GM18907 (cell line): Measurements from ENCODE around the gene ZCCHC14.
"Not testable (repeated sequence)": the region's sequence is repeated elsewhere in the genome, so short reads cannot be mapped to it uniquely, and the experiment has no call there.

Source experiments
- ATAC-seq: cut with Tn5 transposase; IDR thresholded peaks from one replicate; pipeline ENCODE4 v1.9.1; 2021; ENCODE audit warnings: mild to moderate bottlenecking, moderate library complexity; ENCODE audit not compliant: unreplicated experiment

The ZCCHC14 gene

DNA sequence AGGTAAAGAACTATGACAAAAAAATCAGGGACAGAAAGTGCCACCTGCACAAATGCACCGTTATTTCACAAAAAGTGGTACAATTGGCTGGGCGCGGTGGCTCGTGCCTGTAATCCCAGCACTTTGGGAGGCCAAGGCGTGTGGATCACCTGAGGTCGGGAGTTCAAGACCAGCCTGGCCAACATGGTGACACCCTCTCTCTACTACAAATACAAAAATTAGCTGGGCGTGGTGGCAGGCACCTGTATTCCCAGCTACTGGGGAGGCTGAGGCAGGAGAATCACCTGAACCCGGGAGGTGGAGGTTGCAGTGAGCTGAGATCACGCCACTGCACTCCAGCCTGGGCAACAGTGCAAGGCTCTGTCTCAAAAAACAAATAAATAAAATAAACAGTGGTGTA is 102.9 kb downstream of the ZCCHC14 start:
- not testable (repeated sequence) for ATAC-seq

GRCh38 chr16:87389245-87389644 is 103.6 kb downstream of the ZCCHC14 start:
- ATAC-seq, result no peak

DNA sequence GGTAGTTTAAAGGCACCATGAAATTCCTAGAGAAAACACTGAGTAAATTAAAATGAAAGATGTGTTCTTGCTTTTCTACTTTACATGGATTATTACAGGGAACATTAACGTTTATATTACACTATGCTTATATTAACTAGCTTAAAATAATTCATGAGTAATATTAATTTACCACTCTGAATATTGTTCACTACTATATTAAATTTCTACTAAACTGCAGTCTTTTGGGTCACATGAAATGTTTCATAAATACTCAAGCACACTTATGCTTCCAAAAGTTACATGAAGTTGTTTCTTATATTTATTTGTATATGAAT is 104.0 kb downstream of the ZCCHC14 start:
- ATAC-seq, result no peak

DNA sequence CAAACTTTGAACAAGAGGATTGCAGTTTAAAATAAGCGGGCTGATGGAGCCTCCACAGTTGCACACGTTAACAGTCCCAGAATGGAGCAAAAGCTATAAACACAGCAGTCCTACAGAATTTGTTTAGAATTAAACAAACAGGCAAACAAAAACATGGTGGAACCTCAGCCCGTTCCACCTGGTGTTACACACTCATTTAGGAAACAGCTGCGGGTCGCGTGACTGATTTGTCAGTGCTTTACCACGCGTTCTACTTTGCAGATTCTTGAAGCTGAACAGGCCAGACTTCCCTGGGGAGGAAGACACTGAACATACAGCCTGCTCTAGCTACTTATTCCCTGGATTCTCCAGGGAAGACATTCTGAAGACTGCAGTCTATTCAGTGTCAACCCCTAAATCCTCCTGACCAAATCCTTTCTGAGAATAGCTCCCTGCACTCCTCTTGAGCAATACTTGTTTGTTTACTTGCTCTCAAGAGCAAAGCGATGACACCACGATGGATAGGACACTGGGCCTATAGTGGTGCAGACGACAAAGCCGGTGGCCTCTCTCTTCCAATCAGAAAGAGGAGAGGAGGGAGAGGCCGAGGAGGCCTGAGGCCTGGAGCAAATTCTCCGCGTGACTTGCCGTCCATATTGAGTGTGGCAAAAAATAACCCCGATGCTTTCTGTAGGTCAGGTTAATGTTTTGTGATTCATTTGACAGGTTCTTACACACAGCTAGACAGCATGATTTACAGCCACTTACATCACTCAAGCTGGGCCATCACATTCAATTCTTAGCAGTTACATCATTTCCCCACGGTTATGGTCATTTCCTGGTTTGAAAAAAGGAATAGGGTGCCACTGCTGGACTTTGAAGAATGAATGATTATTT is 104.6 kb downstream of the ZCCHC14 start:
- peak; percentile 61 for ATAC-seq

GRCh38 chr16:87384875-87385167 is 108.0 kb downstream of the ZCCHC14 start:
- ATAC-seq, result not testable (repeated sequence)

GRCh38 chr16:87384162-87384874 is 108.5 kb downstream of the ZCCHC14 start:
- ATAC-seq, result peak; percentile 16

- ATAC-seq, result peak; percentile 51
These were observed 109.2 kb downstream of the ZCCHC14 start, which contains the start of gene FBXO31 for GRCh38 chr16:87383505-87384161. FBXO31 (minus strand) TSS chr16:87383776; CDS start chr16:87383744, 32 bp downstream.

GRCh38 chr16:87382023-87382785 is 110.6 kb downstream of the ZCCHC14 start:
- ATAC-seq, result no peak

DNA sequence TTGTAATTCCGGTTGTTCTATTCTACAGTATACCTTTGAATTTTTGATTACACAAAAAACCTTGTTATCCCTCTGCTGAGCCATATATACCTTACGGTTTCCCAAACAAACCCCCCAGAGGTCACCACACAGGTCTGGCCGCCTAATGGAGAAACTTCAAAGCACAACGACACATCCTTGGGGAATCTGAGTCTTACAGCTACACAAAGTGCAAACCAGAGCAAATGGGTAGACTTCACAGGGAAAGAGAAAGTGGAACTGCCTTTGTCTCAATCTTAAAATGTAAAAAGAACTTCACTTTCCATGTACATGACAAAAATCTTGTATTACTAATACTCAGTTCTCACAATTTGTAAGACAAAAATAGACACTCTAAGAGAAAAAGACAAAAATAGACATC is 111.9 kb downstream of the ZCCHC14 start:
- no peak for ATAC-seq

- no peak for ATAC-seq
These were observed 112.4 kb downstream of the ZCCHC14 start for GRCh38 chr16:87380403-87380802.

GRCh38 chr16:87379312-87379752 is 113.5 kb downstream of the ZCCHC14 start:
- ATAC-seq, result not testable (repeated sequence)

DNA sequence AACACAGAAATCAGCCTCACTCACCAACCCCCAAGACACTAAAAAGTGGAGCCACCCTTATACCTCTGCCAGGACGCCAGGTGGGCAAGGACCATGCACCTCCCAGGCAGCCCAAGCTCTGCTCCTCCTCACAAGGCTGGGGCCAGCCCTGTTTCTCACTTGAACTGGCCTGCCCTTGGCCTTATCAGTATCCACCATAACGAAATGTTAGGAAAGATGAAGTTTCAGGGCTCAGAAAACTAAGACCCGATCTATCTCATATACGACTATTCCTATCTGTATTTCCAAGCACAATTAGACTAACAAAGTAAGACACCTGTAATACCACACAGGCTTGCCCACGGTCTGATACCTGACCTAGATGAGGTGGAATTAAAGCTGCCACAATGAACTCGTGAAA is 116.2 kb downstream of the ZCCHC14 start:
- no peak for ATAC-seq

DNA sequence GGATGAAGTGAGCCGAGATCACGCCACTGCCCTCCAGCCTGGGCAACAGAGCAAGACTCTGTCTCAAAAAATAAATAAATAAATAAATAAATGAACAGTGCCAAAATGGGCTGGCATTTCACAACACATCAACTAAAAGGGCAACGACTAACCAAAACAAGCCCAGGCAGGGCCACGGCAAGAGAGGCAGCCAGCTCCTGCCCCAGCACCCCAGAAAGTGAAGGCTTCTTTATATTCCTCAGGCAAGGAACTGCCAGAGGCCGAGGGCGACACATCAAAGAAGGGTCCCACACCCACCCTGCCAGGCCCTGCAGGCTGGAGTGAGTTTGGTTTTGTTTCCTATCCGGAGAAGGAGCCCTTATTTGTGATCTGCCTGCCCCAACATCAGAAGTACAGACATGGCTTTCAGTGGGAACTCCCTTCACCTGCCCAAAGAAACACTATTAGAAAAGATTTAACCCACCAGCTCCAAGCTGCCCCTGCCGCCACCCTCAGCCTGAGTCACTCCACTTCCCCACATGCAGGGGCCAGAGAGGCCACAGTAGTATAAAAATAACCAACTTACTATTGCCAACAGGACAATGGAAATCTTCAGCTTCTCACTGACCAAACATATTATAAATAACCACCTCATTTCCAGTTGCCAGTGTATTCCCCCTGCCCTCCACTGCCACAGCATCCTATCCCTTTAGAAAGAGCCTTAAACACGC is 117.2 kb downstream of the ZCCHC14 start:
- no peak for ATAC-seq

DNA sequence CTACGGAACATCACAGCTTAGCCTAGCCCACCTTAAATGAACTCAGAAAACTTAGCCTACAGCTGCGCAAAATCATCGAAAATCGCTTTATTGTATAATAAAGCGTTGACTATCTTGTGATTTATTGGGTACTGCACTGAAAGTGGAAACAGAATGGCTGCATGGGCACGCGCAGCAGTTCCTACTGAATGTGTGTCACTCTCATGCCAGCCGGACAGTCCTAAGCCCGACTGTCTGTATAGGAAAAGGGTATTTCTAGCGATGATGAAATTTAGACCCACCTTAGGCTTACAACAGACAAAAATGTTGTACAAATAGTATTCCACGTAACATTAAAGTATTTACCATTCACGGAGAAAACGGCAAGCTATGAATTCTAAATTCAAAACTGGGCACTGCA is 118.5 kb downstream of the ZCCHC14 start:
- no peak for ATAC-seq

DNA sequence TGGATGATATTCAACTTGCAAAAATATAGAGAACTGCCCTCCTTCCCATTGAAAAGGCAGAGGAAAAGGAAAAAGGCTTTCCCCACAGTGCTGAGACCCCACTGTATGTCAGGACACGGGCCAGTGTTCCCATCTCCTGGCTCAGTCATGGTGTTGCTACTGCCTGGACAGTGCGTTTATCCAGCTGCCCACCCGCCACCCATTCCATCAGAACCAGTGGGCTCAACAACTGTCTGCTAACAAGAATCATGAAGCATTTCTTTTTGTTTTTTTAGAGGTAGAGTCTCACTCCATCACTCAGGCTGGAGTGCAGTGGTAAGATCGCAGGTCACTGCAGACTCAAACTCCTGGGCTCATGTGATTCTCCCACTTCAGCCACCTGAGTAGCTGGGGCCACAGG is 120.5 kb downstream of the ZCCHC14 start:
- no peak for ATAC-seq

DNA sequence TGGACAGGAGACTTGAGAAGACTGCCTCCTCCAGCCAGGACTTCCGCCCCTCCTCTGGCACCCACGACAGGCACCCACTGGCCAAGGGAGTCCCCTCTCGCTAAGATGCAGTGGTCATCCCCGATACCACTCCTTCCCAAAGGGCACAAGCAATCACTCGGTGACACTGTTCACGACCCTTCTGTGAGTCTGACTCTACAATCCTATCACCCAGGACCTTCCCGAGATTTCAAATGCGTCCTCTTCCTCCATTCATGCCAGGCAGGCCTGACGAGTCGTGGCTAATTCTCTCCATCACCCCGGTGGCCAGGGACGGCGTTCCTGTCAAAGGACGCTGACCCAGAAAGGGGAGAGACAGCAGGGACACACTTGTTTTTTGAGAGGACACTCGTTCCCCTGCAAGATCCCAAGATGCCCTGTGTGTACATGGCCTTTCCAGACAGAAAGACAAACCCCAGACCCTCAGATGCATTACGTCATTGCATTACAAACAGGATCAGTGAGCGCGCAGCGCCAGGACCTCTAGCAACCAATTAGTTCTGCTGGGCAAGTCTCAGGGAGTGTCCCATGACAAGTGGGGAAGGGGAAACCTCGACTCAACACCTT is 121.5 kb downstream of the ZCCHC14 start:
- ATAC-seq, result no peak

DNA sequence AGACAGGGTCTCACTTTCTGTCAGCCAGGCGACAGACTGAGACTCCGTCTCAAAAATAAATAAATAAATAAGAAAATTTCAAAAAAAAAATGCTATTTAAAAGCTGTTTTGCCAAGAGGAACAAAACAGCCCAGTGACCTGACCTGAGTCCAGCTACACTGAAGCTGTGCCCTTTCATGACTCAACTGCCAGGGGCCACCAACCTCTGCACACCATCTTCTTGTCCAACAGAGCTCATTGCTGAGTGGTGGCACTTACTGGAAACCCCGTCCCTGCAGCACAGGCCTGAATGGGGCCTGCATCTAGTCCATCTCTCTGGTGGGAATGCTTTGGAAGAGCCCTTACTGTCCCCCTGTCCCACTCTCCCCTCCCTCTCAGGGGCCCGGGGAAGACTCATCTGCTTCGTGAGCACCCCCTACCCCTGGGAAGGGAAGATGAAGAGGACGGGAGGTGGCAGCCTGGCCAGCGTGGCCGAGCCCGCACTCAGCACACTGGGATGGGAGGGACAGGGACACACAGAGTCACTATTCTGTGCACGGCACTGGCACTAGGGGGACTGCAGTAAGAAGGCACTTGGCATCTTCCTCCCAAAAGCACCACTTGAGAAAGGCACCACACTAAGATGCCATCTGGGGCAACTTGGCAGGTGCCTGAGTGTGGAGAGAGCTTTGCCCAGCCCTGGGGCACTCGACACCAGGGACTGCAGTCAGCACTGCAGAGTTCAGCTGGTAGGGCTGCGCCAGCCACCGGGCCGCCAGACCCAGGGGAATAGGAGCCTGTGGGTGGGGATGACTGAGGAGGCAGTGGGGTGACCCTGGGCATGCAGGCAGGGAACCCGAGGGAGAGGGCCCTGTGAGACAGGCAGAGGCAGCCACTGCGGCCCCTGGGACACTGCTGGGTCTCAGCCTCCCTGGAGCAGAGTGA is 122.8 kb downstream of the ZCCHC14 start:
- ATAC-seq, result no peak

DNA sequence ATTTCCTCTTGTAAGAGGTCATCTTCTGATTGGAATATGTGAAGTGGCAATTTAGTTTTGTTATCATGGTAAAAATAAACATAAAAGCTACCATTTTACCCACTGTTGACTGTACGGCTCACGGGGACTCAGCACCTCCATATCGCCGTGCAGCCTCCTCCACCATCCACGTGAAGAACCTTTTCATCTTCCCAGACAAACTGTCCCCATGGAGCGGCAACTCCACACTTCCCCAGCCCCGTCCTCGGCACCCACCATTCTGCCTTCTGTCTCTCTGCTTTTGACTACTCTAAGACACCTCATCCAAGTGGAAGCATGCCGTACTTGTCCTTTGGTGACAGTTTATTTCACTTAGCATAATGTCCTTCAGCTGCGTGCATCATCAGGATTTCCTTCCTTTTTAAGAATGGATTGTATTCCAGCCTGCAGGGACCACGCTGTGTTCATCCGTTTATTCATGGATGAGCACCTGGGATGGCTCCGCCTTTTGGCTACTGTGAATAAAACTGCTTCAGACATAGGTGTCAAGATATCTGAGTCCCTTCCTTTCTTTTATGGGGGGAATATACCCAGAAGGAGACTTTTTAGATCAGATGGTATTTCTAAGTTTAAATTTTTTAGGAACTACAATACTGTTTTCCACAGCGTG is 123.6 kb downstream of the ZCCHC14 start:
- no peak for ATAC-seq
